GM12873 (cell line): Measurements from ENCODE around the gene FUT2.

Experiments
- TF ChIP-seq, protein P1 (sequence below): IDR thresholded peaks from 2 replicates; pipeline ENCODE4 v1.5.1; 2012; ENCODE audit warnings: low read depth, mild to moderate bottlenecking, moderate library complexity, low read length, control low read depth; ENCODE audit not compliant: insufficient read depth; ENCODE audit errors: missing control alignments

Gene FUT2

DNA sequence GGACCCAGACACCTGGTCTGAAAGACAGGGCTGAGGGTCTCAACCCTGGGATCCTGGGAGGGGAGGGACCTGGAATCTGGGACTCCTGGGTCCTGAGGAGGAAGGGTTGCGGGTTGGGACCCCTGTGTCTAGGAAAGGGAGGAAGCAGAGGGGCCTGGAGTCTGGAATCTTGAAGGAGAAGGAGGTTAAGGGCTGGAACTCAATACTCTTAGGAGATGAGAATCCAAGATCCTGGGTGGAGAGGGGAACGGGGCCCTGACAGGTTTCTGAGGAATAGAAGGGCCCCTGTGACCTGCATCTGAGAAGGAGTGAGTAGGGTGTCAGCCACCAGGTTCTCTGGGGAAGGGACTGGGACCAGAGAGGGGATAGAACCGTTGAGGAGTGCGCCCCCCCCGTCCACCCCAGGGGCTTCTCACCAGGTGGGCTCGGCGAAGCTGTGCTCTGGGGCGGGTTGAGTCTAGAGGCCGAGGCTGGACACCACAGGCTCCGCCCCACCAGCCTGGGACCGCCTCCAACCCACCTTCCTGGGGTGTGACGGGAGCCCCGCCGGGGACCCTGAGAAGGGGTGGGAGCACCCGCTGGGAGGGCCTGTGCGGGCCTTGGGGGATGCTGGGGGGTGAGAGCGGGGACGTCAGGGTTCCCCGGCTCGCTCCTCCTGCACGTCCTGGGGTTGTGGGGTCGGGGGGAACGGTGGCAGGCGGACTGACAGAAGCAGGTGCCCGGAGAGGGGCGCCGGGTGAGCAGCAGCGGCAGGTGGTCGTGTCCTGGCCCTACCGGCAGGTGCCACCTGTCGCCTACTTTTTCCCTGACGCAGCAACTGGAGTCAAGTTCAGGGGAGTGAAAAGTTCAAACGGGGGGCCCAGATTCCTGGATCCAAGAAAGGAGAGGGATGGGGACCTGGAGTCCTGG is 23.7 kb downstream of the FUT2 start, which contains the start of gene MAMSTR:
Gene MAMSTR (minus strand): TSS at position 463 of the 909 bp plus-strand sequence. CDS start 694 bp downstream, outside the sequence.
- TF ChIP-seq, protein P1, sequence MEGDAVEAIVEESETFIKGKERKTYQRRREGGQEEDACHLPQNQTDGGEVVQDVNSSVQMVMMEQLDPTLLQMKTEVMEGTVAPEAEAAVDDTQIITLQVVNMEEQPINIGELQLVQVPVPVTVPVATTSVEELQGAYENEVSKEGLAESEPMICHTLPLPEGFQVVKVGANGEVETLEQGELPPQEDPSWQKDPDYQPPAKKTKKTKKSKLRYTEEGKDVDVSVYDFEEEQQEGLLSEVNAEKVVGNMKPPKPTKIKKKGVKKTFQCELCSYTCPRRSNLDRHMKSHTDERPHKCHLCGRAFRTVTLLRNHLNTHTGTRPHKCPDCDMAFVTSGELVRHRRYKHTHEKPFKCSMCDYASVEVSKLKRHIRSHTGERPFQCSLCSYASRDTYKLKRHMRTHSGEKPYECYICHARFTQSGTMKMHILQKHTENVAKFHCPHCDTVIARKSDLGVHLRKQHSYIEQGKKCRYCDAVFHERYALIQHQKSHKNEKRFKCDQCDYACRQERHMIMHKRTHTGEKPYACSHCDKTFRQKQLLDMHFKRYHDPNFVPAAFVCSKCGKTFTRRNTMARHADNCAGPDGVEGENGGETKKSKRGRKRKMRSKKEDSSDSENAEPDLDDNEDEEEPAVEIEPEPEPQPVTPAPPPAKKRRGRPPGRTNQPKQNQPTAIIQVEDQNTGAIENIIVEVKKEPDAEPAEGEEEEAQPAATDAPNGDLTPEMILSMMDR, result no peak

GRCh38 chr19:48720251-48720612 is 24.5 kb downstream of the FUT2 start:
- TF ChIP-seq, protein P1, result no peak

DNA sequence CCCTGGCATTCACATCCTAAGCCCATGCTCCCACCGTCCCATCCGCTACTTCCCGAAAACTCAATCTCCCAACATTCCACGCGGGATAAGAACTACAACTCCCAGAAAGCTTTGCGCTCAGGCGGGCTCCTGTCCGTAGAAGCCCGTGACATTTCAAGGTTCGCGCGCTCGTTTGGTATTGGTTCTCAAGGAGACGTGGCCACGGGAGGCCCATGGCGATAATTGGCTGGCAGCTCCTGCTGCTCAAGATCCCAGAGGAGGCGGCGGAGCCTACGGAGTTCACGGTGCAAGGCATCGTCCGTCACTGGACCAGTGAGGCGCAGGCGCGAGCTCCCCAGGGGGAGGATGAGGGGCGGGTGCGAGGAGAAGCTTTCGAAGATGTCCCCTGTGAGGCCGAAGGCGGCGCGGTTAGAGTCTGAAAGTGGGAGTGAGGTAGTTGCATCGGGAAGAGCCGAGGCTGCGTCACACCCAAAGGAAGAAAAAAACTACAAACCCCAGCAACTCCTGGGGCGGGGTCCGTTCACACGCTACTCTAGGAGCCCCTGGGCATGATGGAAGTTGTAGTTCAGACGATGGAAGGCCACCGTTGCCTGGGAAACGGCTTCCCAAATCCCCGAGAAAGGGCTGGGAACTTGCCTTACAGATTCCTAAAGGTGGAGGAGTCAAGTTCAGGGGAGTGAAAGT is 25.0 kb downstream of the FUT2 start:
- TF ChIP-seq, protein P1, result no peak

DNA sequence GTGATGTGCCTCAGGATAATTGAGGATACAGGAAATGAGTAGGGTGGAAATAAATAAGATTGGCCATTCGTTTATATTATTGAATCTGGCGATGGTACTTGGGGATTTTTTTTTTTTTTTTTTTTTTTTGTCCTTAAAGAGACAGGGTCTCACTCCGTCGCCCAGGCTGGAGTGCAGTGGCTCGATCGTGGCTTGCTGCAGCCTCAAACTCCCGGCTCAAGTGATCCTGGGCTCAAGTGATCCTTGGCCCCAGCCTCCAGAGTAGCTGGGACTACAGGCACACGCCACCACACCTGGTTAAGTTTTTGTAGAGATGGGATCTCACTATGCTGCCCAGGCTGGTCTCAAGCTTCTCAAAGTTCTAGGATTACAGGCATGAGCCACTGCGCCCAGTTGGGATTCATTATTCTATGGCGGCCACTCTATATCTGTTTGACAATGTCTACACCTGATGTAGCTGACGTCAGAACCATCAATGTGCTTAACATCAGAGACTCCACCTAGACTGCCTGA is 26.5 kb downstream of the FUT2 start:
- TF ChIP-seq, protein P1, result no peak

- TF ChIP-seq, protein P1, result no peak
Measured at GRCh38 chr19:48724796-48725753, 29.3 kb downstream of the FUT2 start.

DNA sequence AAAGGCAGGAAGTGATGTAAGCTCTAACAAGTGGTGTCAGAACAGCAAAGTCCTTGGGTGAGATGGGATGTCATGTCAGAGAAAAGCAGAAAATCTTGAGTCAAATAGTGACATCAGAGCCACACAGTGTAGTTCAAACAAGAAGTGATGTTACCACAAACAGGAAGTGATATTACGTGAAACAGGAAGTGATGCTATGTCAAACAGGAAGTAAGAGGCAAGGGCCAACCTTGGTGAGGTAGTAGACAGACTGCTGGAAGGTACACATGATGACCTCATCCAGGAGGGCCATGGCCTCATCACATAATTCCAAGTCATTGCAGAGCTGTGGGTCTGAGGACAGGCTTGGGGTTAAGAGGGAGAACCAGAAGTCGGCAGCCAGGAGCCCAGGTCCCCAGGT is 30.8 kb downstream of the FUT2 start:
- TF ChIP-seq, protein P1, result no peak
